Heart left ventricle (tissue), 16 donors: Measurements from ENCODE around the gene CCR6. TPM values are rescaled to one million over a fixed set of nuclear protein-coding genes. Genes with fewer than 3 reads are reported as not detected.

ENCODE experiments used
- ATAC-seq, 4 donors: fragments of 200-7000 bp; cut with Tn5 transposase; one replicate each; pipeline ENCODE4 v1.9.1; 2020 to 2022; ENCODE audit warnings: moderate library complexity in 4 of 4, mild to moderate bottlenecking in 3 of 4, moderate number of reproducible peaks in 1 of 4
- DNase-seq, 5 donors: peaks; one replicate each; pipeline ENCODE4 v3.0.0-alpha.2; 2020
- H3K27ac ChIP-seq, 12 donors: fragments of 200-600 bp; sonication (generic) in 4 of 12; one replicate each; pipeline versions ENCODE4 v1.5.0 to v1.8.0; 2016 to 2022; ENCODE audit warnings: mild to moderate bottlenecking in 2 of 12
- H3K27me3 ChIP-seq, 9 donors: fragments of 200-600 bp; sonication (generic) in 2 of 9; one replicate each; pipeline versions ENCODE4 v1.5.1 to v1.8.0; 2016 to 2022; ENCODE audit warnings: mild to moderate bottlenecking in 3 of 9
- H3K36me3 ChIP-seq, 9 donors: fragments of 200-600 bp; sonication (generic) in 2 of 9; one replicate each; pipeline versions ENCODE4 v1.5.0 to v1.8.0; 2018 to 2022; ENCODE audit warnings: mild to moderate bottlenecking in 2 of 9
- H3K4me1 ChIP-seq, 12 donors: fragments of 200-600 bp; sonication (generic) in 4 of 12; one replicate each; pipeline versions ENCODE4 v1.5.0 to v1.8.0; 2016 to 2022; ENCODE audit warnings: mild to moderate bottlenecking in 3 of 12
- H3K4me3 ChIP-seq, 12 donors: fragments of 200-600 bp; sonication (generic) in 4 of 12; one replicate each; pipeline versions ENCODE4 v1.5.0 to v1.8.0; 2017 to 2022; ENCODE audit warnings: mild to moderate bottlenecking in 9 of 12, moderate library complexity in 4 of 12
- H3K9me3 ChIP-seq, 12 donors: fragments of 200-600 bp; sonication (generic) in 4 of 12; one replicate each; pipeline versions ENCODE4 v1.5.0 to v1.8.0; 2016 to 2022; ENCODE audit warnings: mild to moderate bottlenecking in 1 of 12
- CTCF ChIP-seq, 12 donors: fragments of 200-600 bp; sonication (generic) in 4 of 12; IDR thresholded peaks; one replicate each; pipeline versions ENCODE4 v1.5.0 to v1.8.0; 2018 to 2022; ENCODE audit warnings: antibody characterized with exemption in 12 of 12, mild to moderate bottlenecking in 5 of 12
- POLR2A ChIP-seq, 2 donors: fragments of 450-650 bp; IDR thresholded peaks; one replicate each; pipeline ENCODE4 v1.6.1; 2017; ENCODE audit warnings: antibody characterized with exemption in 2 of 2, mild to moderate bottlenecking in 2 of 2, moderate library complexity in 2 of 2
- WGBS, 4 donors: extraction: QIAGEN DNeasy Blood & Tissue Kit in 2 of 4; methylation state at CpG; one replicate each; pipeline versions ENCODE4 v1.1.5 to v1.1.7; 2013 to 2018; 5-methylcytosine and 5-hydroxymethylcytosine counted together
- intact Hi-C, 10 donors: fragments of 100-400 bp; cut with DNase I; formaldehyde crosslinking; loops; one replicate each; pipeline versions ENCODE4 v1.11.1 to v1.14.2; 2022
- polyA plus RNA-seq, 2 donors: library from polyadenylated mRNA; stranded (reverse); fragments of 200-250 nt; gene quantifications; one replicate each; pipeline ENCODE4 v1.2.3, GENCODE V29; 2013
- total RNA-seq, 9 donors: library from RNA; depleted of rRNA in 2 of 9; stranded (reverse); fragments of >200 nt in 2 of 9; fragmentation: NEBNext Ultra II Directional in 3 of 9; extraction: Animal tissue kit (Norgen Biotek cat#: 25700) in 3 of 9; gene quantifications; one replicate each; pipeline versions ENCODE4 v1.1.0 to v1.2.4, GENCODE V29; 2016 to 2023
- donor health status: ischemic (EF 13 %, LVEDD 7.1; RV severe dilation, severe dysfunction).
- donor health status: healthy with polysubstance abuse.
- donor health status: DM: no; HTN: yes; CAD: no.
- donor health status: DM: no; HTN: no; CAD: no.
- donor health status: ischemic (EF 25% LVEDD 6.9; RV normal size, moderate dysfunction).
- donor health status: ischemic (EF 25% LVEDD 5.7; RV mildly dilated, moderate dysfunction).
- donor health status: healthy.
- donor health status: DM: yes; HTN: yes; CAD: no.
- donor health status: ischemic (EF 35%, LVEDD 5.7; RV mildly dilated, moderate dysfunction).
- donor health status: nonischemic (EF 11% LVEDD 7.7; RV severe dilation, severe dysfunction).
- donor health status: DM: yes; HTN: yes; CAD: no.
- donor health status: PGD.
- donor health status: ischemic (EF 29% LVEDD 5.4; RV normal size, mild dysfunction).
- donor health status: nonischemic (EF 23%, LVEDD 6.1; RV moderate dilation, normal function).

Gene CCR6
- total and polyA plus RNA-seq, 11 donors: 0.23 TPM; not detected in 10

- DNase-seq (no peak), ATAC-seq (no peak)
- H3K4me3 ChIP-seq: no peak overlapping the region
- no peak overlapping the region for H3K27ac ChIP-seq
- H3K9me3 ChIP-seq: no peaks in the 10 kb centered on the region
- TF ChIP-seq POLR2A (IDR thresholded peaks at IDR 0.05) (no peak), CTCF (IDR thresholded peaks at IDR 0.05) (no peak)
- intact Hi-C loops: no loop called here
- H3K27me3 ChIP-seq: peaks cover 0 to 4% (median 0%) of the 10 kb centered on the region in 9 donors
- H3K4me1 ChIP-seq: peaks cover 0 to 48% (median 2%) of the 10 kb centered on the region in 12 donors
- WGBS, 4 donors: 86 to 95% (median 88%) methylated on average over 2 of the region's 2 CpGs
- H3K36me3 ChIP-seq: no peaks in the 10 kb centered on the region
These were observed 27.0 kb upstream of the CCR6 start for GRCh38 chr6:167095888-167096287.

- Histone ChIP-seq H3K27me3 (peaks cover 0 to 4% (median 0%) of the 10 kb centered on the region in 9 donors), H3K36me3 (no peaks in the 10 kb centered on the region), H3K4me3 (no peak overlapping the region), H3K9me3 (no peaks in the 10 kb centered on the region), H3K4me1 (peaks cover 0 to 37% (median 2%) of the 10 kb centered on the region in 12 donors), H3K27ac (no peak overlapping the region)
- WGBS, 4 donors: 92 to 97% (median 93%) methylated on average over 7 of the region's 7 CpGs
- intact Hi-C loops: no loop called here
- TF ChIP-seq CTCF (IDR thresholded peaks at IDR 0.05) (no peak), POLR2A (IDR thresholded peaks at IDR 0.05) (no peak)
- no peak for DNase-seq
- no peak for ATAC-seq
These were observed 25.9 kb upstream of the CCR6 start for GRCh38 chr6:167096991-167097390.

GRCh38 chr6:167097770-167098169 is 25.1 kb upstream of the CCR6 start:
- no peaks in the 10 kb centered on the region for H3K9me3 ChIP-seq
- H3K36me3 ChIP-seq: no peaks in the 10 kb centered on the region
- intact Hi-C loops: no loop called here
- 94 to 96% (median 95%) methylated on average over 23 of the region's 23 CpGs for WGBS, 4 donors
- H3K27ac ChIP-seq: no peak overlapping the region
- DNase-seq (no peak), ATAC-seq (no peak)
- TF ChIP-seq POLR2A (IDR thresholded peaks at IDR 0.05) (no peak), CTCF (IDR thresholded peaks at IDR 0.05) (no peak)
- no peak overlapping the region for H3K4me3 ChIP-seq
- H3K4me1 ChIP-seq: peaks cover 0 to 29% (median 2%) of the 10 kb centered on the region in 12 donors
- peaks cover 0 to 4% (median 0%) of the 10 kb centered on the region in 9 donors for H3K27me3 ChIP-seq

- peaks cover 0 to 19% (median under 1%) of the 10 kb centered on the region in 12 donors for H3K4me1 ChIP-seq
- intact Hi-C loops: no loop called here
- no peak overlapping the region for H3K4me3 ChIP-seq
- no peaks in the 10 kb centered on the region for H3K36me3 ChIP-seq
- H3K27ac ChIP-seq: no peak overlapping the region
- no peaks in the 10 kb centered on the region for H3K9me3 ChIP-seq
- no peak for TF ChIP-seq CTCF (IDR thresholded peaks at IDR 0.05)
- TF ChIP-seq POLR2A (IDR thresholded peaks at IDR 0.05): no peak
- H3K27me3 ChIP-seq: peaks cover 0 to 4% (median 0%) of the 10 kb centered on the region in 9 donors
- no peak for DNase-seq
- ATAC-seq: no peak
- 62 to 70% (median 66%) methylated on average over 4 of the region's 4 CpGs for WGBS, 4 donors
These were observed 24.1 kb upstream of the CCR6 start for GRCh38 chr6:167098825-167099225.
